Body of pancreas (tissue), 4 donors: ENCODE results near the gene CD8A. TPM values are rescaled to one million over a fixed set of nuclear protein-coding genes. Genes with fewer than 3 reads are reported as not detected.

Experiments
- ATAC-seq: fragments of 150-250 bp; one replicate; pipeline ENCODE4 v1.9.1; 2016
- DNase-seq, 4 donors: peaks; one replicate each; pipeline ENCODE4 v3.0.0-alpha.2; 2019
- H3K27ac ChIP-seq, 4 donors: fragments of 200-600 bp; sonication (generic); 1 replicate in 3 of 4; 2 replicates in 1 of 4; pipeline versions ENCODE4 v1.5.1 to v1.6.1; 2016 to 2019; ENCODE audit warnings: mild to moderate bottlenecking in 1 of 4, mixed read lengths in 1 of 4, moderate library complexity in 1 of 4
- H3K27me3 ChIP-seq, 2 donors: fragments of 200-600 bp; sonication (generic); one replicate each; pipeline ENCODE4 v1.6.0; 2016; ENCODE audit warnings: mild to moderate bottlenecking in 1 of 2
- H3K36me3 ChIP-seq, 2 donors: fragments of 200-600 bp; sonication (generic); replicated peaks in 1 of 2; 2 replicates each; pipeline ENCODE4 v1.5.1; 2016; ENCODE audit warnings: low read depth in 2 of 2; ENCODE audit not compliant: insufficient read depth in 1 of 2
- H3K4me1 ChIP-seq: fragments of 200-600 bp; sonication (generic); one replicate; pipeline ENCODE4 v1.6.0; 2016
- H3K4me3 ChIP-seq, 2 donors: fragments of 200-600 bp; sonication (generic); 1 replicate in 1 of 2; 2 replicates in 1 of 2; pipeline ENCODE4 v1.5.1; 2016 to 2019
- H3K9me3 ChIP-seq, 3 donors: fragments of 200-600 bp; sonication (generic); 1 replicate in 2 of 3; 2 replicates in 1 of 3; pipeline ENCODE4 v1.5.1; 2016
- POLR2A ChIP-seq, 3 donors: fragments of 450-650 bp; IDR thresholded peaks; one replicate each; pipeline ENCODE4 v1.6.1; 2016; ENCODE audit warnings: antibody characterized with exemption in 3 of 3, mild to moderate bottlenecking in 2 of 3
- WGBS, 2 donors: methylation state at CpG; one replicate each; pipeline ENCODE4 v1.1.5; 2017; 5-methylcytosine and 5-hydroxymethylcytosine counted together
- intact Hi-C: fragments of 100-400 bp; cut with DNase I; formaldehyde crosslinking; loops from one replicate; pipeline ENCODE4 v1.15.1; 2023
- total RNA-seq, 2 donors: library from RNA; depleted of rRNA; stranded (reverse); fragments of >200 nt; gene quantifications; one replicate each; pipeline ENCODE4 v1.1.0, GENCODE V29; 2016
- TF ChIP-seq, protein P1 (sequence below), 7 experiments: fragments of 450-650 bp in 4 of 7; fragments of 200-600 bp in 3 of 7; sonication (generic) in 3 of 7; IDR thresholded peaks; one replicate each; pipeline ENCODE4 v1.5.1; 2016 to 2019; ENCODE audit warnings: antibody characterized with exemption in 7 of 7

CD8A gene
- total RNA-seq, 2 donors from 2014 or later: 1.8 to 2.0 TPM

DNA sequence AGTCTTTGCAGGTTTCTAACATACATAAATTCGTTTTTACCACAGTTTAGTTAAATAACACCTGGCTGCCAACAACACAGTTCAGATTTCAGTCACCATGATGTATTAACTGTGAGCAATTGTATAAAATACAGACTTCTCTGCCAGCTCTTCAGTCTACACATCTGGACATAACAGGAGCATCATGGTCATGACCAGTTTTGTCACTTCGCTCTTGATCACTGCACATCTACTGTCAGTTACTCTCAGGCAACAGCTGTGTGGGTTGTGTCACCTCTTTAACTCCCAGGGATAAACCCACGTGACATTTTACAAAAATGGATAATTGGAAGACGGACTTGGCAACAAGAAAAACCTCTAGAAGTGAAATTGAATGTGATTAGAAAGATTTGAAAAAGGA, 30.3 kb downstream of the CD8A start:
- no peak for DNase-seq
- intact Hi-C loops: no loop called here
- H3K4me1 ChIP-seq: peaks cover 4% of the 10 kb centered on the region
- ATAC-seq: no peak
- no peak for TF ChIP-seq POLR2A (IDR thresholded peaks at IDR 0.05)
- TF ChIP-seq, protein P1, sequence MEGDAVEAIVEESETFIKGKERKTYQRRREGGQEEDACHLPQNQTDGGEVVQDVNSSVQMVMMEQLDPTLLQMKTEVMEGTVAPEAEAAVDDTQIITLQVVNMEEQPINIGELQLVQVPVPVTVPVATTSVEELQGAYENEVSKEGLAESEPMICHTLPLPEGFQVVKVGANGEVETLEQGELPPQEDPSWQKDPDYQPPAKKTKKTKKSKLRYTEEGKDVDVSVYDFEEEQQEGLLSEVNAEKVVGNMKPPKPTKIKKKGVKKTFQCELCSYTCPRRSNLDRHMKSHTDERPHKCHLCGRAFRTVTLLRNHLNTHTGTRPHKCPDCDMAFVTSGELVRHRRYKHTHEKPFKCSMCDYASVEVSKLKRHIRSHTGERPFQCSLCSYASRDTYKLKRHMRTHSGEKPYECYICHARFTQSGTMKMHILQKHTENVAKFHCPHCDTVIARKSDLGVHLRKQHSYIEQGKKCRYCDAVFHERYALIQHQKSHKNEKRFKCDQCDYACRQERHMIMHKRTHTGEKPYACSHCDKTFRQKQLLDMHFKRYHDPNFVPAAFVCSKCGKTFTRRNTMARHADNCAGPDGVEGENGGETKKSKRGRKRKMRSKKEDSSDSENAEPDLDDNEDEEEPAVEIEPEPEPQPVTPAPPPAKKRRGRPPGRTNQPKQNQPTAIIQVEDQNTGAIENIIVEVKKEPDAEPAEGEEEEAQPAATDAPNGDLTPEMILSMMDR (IDR thresholded peaks at IDR 0.05): no peak
- 81 to 89% methylated on average over 4 of the region's 4 CpGs for WGBS, 2 donors
- H3K4me3 ChIP-seq: no peak overlapping the region
- no peaks in the 10 kb centered on the region for H3K36me3 ChIP-seq
- no peaks in the 10 kb centered on the region for H3K27me3 ChIP-seq
- no peak overlapping the region for H3K27ac ChIP-seq
- no peaks in the 10 kb centered on the region for H3K9me3 ChIP-seq

DNA sequence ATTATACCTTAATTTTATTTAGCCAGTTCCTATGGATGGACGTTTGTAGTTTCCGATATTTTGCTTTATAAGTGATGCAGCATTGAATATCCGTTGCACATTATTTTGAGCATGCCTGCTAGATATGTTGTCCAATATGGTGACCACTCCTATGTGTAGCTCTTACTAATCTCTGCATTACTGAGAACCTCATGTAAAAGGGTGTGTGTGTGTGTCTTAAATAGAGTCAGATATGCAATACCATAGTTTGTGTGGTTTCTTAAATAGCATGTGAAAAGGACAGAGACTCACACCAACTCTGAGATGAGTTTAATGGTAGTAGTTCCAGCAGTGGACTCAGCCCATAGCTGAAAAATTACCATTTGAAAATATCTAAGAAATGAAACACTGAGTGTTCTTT, 32.3 kb downstream of the CD8A start:
- no peaks in the 10 kb centered on the region for H3K36me3 ChIP-seq
- H3K27ac ChIP-seq: no peak overlapping the region
- intact Hi-C loops: no loop called here
- H3K9me3 ChIP-seq: no peaks in the 10 kb centered on the region
- H3K4me3 ChIP-seq: no peak overlapping the region
- WGBS, 2 donors: 91% methylated on average over 3 of the region's 3 CpGs
- no peaks in the 10 kb centered on the region for H3K27me3 ChIP-seq
- DNase-seq: no peak
- no peaks in the 10 kb centered on the region for H3K4me1 ChIP-seq
- TF ChIP-seq, protein P1 (IDR thresholded peaks at IDR 0.05): no peak
- TF ChIP-seq POLR2A (IDR thresholded peaks at IDR 0.05): no peak
- ATAC-seq: no peak

DNA sequence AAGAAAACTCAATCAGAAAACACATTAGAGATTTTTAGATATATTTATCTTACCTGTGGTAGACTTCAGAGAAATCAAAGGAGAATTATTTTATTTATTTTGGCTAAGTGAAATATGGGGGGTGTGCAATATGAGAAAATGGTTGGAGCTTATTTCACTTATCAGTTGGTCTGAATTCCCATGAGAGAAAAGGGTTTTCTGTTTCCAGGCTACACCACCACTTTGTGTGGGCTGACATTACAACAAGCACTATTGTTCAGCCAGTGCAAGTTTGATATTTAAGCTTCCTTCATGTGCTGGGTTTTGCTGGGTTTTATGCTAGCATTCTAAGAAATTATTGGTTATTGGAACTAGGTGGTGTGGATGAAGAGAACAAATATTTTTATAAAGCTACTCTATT, 37.1 kb downstream of the CD8A start:
- H3K9me3 ChIP-seq: no peaks in the 10 kb centered on the region
- H3K27ac ChIP-seq: no peak overlapping the region
- H3K4me1 ChIP-seq: no peaks in the 10 kb centered on the region
- ATAC-seq (no peak), DNase-seq (no peak)
- TF ChIP-seq POLR2A (IDR thresholded peaks at IDR 0.05): no peak
- TF ChIP-seq, protein P1 (IDR thresholded peaks at IDR 0.05): no peak
- no peaks in the 10 kb centered on the region for H3K36me3 ChIP-seq
- H3K4me3 ChIP-seq: no peak overlapping the region
- H3K27me3 ChIP-seq: no peaks in the 10 kb centered on the region
- intact Hi-C loops: no loop called here

DNA sequence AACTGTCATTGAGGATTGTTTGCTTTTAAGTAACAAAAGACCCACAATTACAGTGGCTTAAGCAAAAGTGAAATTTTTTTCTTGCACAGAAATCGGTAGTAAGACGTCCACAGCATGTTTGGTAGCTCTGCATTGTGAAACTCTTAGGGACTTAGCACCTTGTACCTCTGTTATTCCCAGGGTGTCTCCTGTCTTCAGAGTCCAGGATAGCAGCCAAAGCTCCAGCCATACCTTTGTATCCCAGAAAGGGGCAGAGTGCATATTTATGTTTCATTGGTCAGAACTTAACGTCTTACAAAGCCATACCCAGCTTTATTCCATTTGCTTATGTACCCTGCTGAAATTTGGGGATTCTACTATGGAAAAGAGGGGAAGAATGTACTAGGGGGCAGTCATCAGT, 37.8 kb downstream of the CD8A start:
- 90 to 91% methylated on average over 3 of the region's 3 CpGs for WGBS, 2 donors
- intact Hi-C loops: no loop called here
- Histone ChIP-seq H3K27me3 (no peaks in the 10 kb centered on the region), H3K9me3 (no peaks in the 10 kb centered on the region), H3K27ac (no peak overlapping the region), H3K4me1 (no peaks in the 10 kb centered on the region), H3K4me3 (no peak overlapping the region), H3K36me3 (no peaks in the 10 kb centered on the region)
- no peak for ATAC-seq
- no peak for DNase-seq
- TF ChIP-seq POLR2A (IDR thresholded peaks at IDR 0.05): no peak
- TF ChIP-seq, protein P1 (IDR thresholded peaks at IDR 0.05): no peak

DNA sequence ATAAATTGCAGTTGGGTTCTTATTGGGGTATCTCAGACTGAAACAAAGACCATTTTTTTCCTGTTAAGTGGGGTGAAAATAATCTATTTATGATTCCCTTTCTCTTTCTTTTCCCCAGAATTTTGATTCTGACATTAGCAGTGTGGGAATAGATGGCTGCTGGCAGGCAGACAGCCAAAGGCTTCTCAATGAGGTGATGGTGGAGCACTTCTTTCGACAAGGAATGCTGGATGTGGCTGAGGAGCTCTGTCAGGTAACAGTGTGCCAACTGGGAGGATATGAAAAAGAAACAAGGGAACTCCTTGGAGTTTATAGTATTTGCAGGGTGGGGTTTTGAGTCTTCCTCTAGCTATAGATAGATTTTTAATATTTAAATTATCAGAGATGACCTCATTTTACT, 38.9 kb downstream of the CD8A start:
- Histone ChIP-seq H3K27me3 (no peaks in the 10 kb centered on the region), H3K36me3 (no peaks in the 10 kb centered on the region), H3K4me3 (no peak overlapping the region), H3K4me1 (peaks cover 3% of the 10 kb centered on the region), H3K27ac (no peak overlapping the region), H3K9me3 (no peaks in the 10 kb centered on the region)
- DNase-seq: no peak
- no peak for ATAC-seq
- TF ChIP-seq, protein P1 (IDR thresholded peaks at IDR 0.05): no peak
- no peak for TF ChIP-seq POLR2A (IDR thresholded peaks at IDR 0.05)
- intact Hi-C loops: no loop called here
- 88 to 97% methylated on average over 1 of the region's 1 CpG for WGBS, 2 donors
